AG04450 (cell line): ENCODE results near the gene RRAGC. TPM values are rescaled to one million over a fixed set of nuclear protein-coding genes. Genes with fewer than 3 reads are reported as not detected.

ENCODE experiments used
- CTCF ChIA-PET: fragments of 300-600, 350-600 bp; formaldehyde crosslinking; extraction: SDS; loops from one replicate; lab custom pipeline; 2022; ENCODE audit warnings: antibody characterized with exemption, inconsistent platforms; lab: Charles Lee
- POLR2A ChIA-PET: fragments of 350-600 bp; formaldehyde crosslinking; extraction: SDS; loops from one replicate; lab custom pipeline; 2021; ENCODE audit warnings: antibody characterized with exemption, inconsistent platforms; lab: Yijun Ruan, JAX
- DNase-seq: peaks from one replicate; pipeline ENCODE4 v3.0.0-alpha.2; 2011; ENCODE audit warnings: low read depth, low spot score
- H3K27ac ChIP-seq: one replicate; pipeline ENCODE4 v1.5.1; 2012; ENCODE audit warnings: low read depth, low read length, control low read depth
- H3K27me3 ChIP-seq: one replicate; pipeline ENCODE4 v1.6.0; 2012; ENCODE audit warnings: low read length; ENCODE audit not compliant: control insufficient read depth, insufficient read depth
- H3K4me3 ChIP-seq: 2 replicates; pipeline ENCODE4 v1.5.1; 2011; ENCODE audit warnings: mild to moderate bottlenecking, low read depth, low read length, control low read depth
- H3K9me3 ChIP-seq: 2 replicates; pipeline ENCODE4 v1.5.1; 2012; ENCODE audit warnings: low read length; ENCODE audit not compliant: control insufficient read depth, insufficient read depth
- polyA minus RNA-seq: library from RNA; depleted of rRNA, polyadenylated mRNA; stranded (reverse); fragments of >200 nt; gene quantifications from 2 replicates; pipeline ENCODE4 v1.2.3, GENCODE V29; 2011; rRNA and poly(A)+ RNA removed
- polyA plus RNA-seq: library from polyadenylated mRNA; depleted of rRNA; stranded (reverse); fragments of >200 nt; gene quantifications from 2 replicates; pipeline ENCODE4 v1.2.3, GENCODE V29; 2011; rRNA removed
- TF ChIP-seq, protein P1 (sequence below): IDR thresholded peaks from 2 replicates; pipeline ENCODE4 v1.5.1; 2011; ENCODE audit warnings: low read depth, low read length, control low read depth, inconsistent platforms

RRAGC gene, protein sequence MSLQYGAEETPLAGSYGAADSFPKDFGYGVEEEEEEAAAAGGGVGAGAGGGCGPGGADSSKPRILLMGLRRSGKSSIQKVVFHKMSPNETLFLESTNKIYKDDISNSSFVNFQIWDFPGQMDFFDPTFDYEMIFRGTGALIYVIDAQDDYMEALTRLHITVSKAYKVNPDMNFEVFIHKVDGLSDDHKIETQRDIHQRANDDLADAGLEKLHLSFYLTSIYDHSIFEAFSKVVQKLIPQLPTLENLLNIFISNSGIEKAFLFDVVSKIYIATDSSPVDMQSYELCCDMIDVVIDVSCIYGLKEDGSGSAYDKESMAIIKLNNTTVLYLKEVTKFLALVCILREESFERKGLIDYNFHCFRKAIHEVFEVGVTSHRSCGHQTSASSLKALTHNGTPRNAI
- polyA plus RNA-seq (23.3 and 24.9 TPM in 2 replicates), polyA minus RNA-seq (7.7 and 12.9 TPM in 2 replicates)

DNA sequence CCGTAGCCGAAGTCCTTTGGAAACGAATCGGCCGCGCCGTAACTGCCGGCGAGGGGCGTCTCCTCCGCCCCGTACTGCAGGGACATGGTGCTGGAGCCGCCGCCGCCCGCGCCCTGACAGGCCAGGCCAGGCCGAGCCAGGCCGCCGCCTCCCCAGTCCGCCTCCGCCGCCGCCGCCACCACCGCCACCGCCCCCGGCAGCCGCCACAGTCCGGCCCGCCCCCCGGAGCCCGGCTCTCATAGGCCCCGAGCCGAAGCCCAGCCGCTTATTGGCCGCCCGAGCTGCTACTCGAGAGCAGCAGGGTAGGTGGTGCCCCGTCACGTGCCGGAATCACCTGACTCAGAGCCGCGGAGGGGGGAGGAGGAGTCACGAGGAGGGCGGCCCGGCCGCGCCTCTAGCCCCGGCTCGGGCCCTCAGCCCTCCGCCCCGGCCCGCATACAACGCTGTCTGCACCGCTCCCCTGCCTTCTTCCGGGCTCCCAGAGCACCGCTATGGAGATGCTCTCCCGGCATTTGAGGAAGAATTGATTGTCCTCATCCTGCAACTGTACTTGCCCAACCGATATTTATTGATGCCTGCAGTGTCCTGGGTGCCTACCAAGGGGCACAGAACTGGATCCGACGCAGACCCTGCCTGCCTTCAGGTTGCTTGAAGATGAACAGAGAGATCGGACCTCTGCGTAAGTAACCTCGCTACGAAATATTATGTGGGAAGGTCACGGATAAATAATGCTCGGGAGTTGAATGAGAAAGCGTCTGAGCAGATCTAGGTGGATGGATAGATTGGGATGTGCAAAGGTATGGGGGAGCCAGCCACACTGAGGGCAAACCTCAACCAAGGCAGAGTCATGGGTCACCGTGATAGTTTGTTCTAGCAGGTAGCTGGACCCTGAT is at the start of gene RRAGC:
Gene RRAGC (minus strand): TSS at position 212 of the 893 bp plus-strand sequence. CDS start 126 bp downstream, at position 86.
- peak; percentile 95 for DNase-seq
- Histone ChIP-seq H3K27me3 (no peaks in the 10 kb centered on the region), H3K9me3 (no peaks in the 10 kb centered on the region; the same call in 1 of the 2 replicates), H3K27ac (peak within 1 kb of the TSS; percentile 43), H3K4me3 (peak within 1 kb of the TSS; percentile 100)
- ChIA-PET POLR2A (interaction anchor here (0.5 to 0.6 kb wide), 2 partner anchors 65 to 133 kb away, joined by 3 to 6 read pairs; no protein-coding TSS in a partner anchor), CTCF (interaction anchor here (0.7 to 2.4 kb wide), 2 partner anchors 25 to 232 kb away, joined by 3 to 11 read pairs; no protein-coding TSS in a partner anchor)
- TF ChIP-seq, protein P1, sequence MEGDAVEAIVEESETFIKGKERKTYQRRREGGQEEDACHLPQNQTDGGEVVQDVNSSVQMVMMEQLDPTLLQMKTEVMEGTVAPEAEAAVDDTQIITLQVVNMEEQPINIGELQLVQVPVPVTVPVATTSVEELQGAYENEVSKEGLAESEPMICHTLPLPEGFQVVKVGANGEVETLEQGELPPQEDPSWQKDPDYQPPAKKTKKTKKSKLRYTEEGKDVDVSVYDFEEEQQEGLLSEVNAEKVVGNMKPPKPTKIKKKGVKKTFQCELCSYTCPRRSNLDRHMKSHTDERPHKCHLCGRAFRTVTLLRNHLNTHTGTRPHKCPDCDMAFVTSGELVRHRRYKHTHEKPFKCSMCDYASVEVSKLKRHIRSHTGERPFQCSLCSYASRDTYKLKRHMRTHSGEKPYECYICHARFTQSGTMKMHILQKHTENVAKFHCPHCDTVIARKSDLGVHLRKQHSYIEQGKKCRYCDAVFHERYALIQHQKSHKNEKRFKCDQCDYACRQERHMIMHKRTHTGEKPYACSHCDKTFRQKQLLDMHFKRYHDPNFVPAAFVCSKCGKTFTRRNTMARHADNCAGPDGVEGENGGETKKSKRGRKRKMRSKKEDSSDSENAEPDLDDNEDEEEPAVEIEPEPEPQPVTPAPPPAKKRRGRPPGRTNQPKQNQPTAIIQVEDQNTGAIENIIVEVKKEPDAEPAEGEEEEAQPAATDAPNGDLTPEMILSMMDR: no peak

- Histone ChIP-seq H3K9me3 (peaks cover 4% of the 10 kb centered on the region; the same call in 1 of the 2 replicates), H3K27ac (no peak overlapping the region), H3K4me3 (no peak overlapping the region), H3K27me3 (no peaks in the 10 kb centered on the region)
- no peak for DNase-seq
- ChIA-PET POLR2A (no interaction called here), CTCF (no interaction called here)
- TF ChIP-seq, protein P1: no peak
Measured at GRCh38 chr1:38908821-38909220, 49.2 kb upstream of the RRAGC start.

DNA sequence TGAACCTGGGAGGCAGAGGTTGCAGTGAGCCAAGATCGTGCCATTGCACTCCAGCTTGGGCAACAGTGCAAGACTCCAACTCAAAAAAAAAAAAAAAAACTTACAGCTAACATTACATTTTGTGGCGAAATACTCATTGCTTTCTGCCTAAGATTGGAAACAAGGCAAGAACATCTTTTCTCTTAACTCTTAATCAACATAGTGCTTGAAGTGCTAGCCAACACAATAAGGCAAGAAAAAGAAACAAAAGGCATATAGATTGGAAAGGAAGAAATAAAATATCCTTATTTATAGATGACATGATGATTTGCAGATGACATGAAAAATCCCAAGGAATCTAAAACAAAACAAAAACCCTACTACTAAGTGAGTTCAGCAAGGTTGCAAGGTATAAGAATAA is 46.4 kb upstream of the RRAGC start:
- CTCF ChIA-PET: no interaction called here
- no peaks in the 10 kb centered on the region for H3K27me3 ChIP-seq
- no peak for DNase-seq

DNA sequence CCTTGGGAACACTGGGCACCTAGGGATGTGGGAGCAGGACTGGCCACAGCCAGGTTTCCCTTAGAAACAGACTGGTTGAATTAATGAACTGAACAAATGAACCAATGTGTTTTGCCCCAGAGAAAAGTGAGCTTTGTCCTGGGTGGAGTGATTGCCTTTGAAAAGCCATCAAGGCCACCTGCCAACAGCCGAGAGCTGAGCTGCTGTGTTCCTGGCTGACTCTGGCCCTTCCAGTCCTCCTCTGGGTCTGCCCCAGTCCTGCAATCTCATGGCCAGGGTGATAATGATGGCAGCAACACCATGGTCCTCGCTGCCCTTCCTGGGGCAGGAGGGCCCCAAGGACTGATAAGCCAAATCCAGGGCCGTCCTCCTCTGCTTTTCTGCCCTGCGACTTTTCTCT is 40.0 kb upstream of the RRAGC start:
- ChIA-PET CTCF (no interaction called here), POLR2A (no interaction called here)
- no peak for DNase-seq
- H3K27ac ChIP-seq: no peak overlapping the region
- H3K4me3 ChIP-seq: no peak overlapping the region
- TF ChIP-seq, protein P1: no peak
- H3K9me3 ChIP-seq: no peaks in the 10 kb centered on the region
- no peaks in the 10 kb centered on the region for H3K27me3 ChIP-seq

More for the DNA sequence above, 46.4 kb upstream of the RRAGC start:
- Histone ChIP-seq H3K27ac (no peak overlapping the region), H3K9me3 (peaks cover 4% of the 10 kb centered on the region; the same call in 1 of the 2 replicates), H3K4me3 (no peak overlapping the region)
- POLR2A ChIA-PET: no interaction called here
- TF ChIP-seq, protein P1: no peak
